Esophagus squamous epithelium (tissue), 5 donors: ENCODE results near the gene CALHM5. TPM values are rescaled to one million over a fixed set of nuclear protein-coding genes. Genes with fewer than 3 reads are reported as not detected.
A peak's percentile ranks its signal among the peaks of the same experiment; 100 is the strongest.

Experiments used
- DNase-seq: peaks from one replicate; lab custom pipeline; 2025; lab: John Stamatoyannopoulos, UW
- H3K27ac ChIP-seq, 4 donors: fragments of 200-600 bp; sonication (generic); one replicate each; pipeline ENCODE4 v1.5.1; 2016 to 2019; ENCODE audit warnings: mild to moderate bottlenecking in 1 of 4
- H3K27me3 ChIP-seq, 4 donors: fragments of 200-600 bp; sonication (generic); 1 replicate in 3 of 4; 2 replicates in 1 of 4; pipeline versions ENCODE4 v1.5.1 to v1.6.0; 2017 to 2021; ENCODE audit warnings: antibody characterized with exemption in 1 of 4
- H3K36me3 ChIP-seq, 3 donors: fragments of 200-600 bp; sonication (generic); one replicate each; pipeline ENCODE4 v1.5.1; 2016 to 2019
- H3K4me1 ChIP-seq, 3 donors: fragments of 200-600 bp; sonication (generic); one replicate each; pipeline ENCODE4 v1.5.1; 2017 to 2019
- H3K4me3 ChIP-seq, 4 donors: fragments of 200-600 bp; sonication (generic); 1 replicate in 3 of 4; 2 replicates in 1 of 4; pipeline ENCODE4 v1.5.1; 2016 to 2019; ENCODE audit warnings: mild to moderate bottlenecking in 2 of 4, moderate library complexity in 1 of 4
- H3K9me3 ChIP-seq, 3 donors: fragments of 200-600 bp; sonication (generic); one replicate each; pipeline ENCODE4 v1.5.1; 2016 to 2019
- POLR2A ChIP-seq, 4 donors: fragments of 450-650 bp; IDR thresholded peaks; one replicate each; pipeline ENCODE4 v1.6.1; 2017; ENCODE audit warnings: antibody characterized with exemption in 4 of 4, mild to moderate bottlenecking in 4 of 4, moderate library complexity in 3 of 4
- WGBS, 2 donors: methylation state at CpG; one replicate each; pipeline ENCODE4 v1.1.5; 2018; 5-methylcytosine and 5-hydroxymethylcytosine counted together
- intact Hi-C: fragments of 100-400 bp; cut with DNase I; formaldehyde crosslinking; loops from one replicate; pipeline ENCODE4 v1.15.0; 2022
- total RNA-seq, 4 donors: library from RNA; depleted of rRNA; stranded (reverse); fragments of >200 nt; gene quantifications; one replicate each; pipeline ENCODE4 v1.1.0, GENCODE V29; 2016
- TF ChIP-seq, protein P1 (sequence below), 6 experiments: fragments of 450-650 bp in 4 of 6; fragments of 200-600 bp in 2 of 6; sonication (generic) in 2 of 6; IDR thresholded peaks; one replicate each; pipeline ENCODE4 v1.5.1; 2016 to 2019; ENCODE audit warnings: antibody characterized with exemption in 6 of 6, mild to moderate bottlenecking in 4 of 6, moderate library complexity in 4 of 6
- donor health status: DM: yes; HTN: yes; CAD: no.

CALHM5 gene
- total RNA-seq, 4 donors from 2014 or later, result 0.04 to 1.7 (median 0.56) TPM

GRCh38 chr6:116514111-116514510, 2.7 kb downstream of the CALHM5 start:
- Histone ChIP-seq H3K9me3 (no peaks in the 10 kb centered on the region), H3K27me3 (no peaks in the 10 kb centered on the region), H3K36me3 (peaks cover 0 to 4% (median 0%) of the 10 kb centered on the region in 3 donors), H3K27ac (no peak overlapping the region), H3K4me3 (peak overlapping the region in 1 of 4 donors; percentile 60), H3K4me1 (peaks cover 0 to 10% (median 0%) of the 10 kb centered on the region in 3 donors)
- no peak for DNase-seq
- 81 to 87% methylated on average over 4 of the region's 4 CpGs for WGBS, 2 donors
- intact Hi-C loops, result no loop called here
- TF ChIP-seq POLR2A (IDR thresholded peaks at IDR 0.05), result no peak
- TF ChIP-seq, protein P1, sequence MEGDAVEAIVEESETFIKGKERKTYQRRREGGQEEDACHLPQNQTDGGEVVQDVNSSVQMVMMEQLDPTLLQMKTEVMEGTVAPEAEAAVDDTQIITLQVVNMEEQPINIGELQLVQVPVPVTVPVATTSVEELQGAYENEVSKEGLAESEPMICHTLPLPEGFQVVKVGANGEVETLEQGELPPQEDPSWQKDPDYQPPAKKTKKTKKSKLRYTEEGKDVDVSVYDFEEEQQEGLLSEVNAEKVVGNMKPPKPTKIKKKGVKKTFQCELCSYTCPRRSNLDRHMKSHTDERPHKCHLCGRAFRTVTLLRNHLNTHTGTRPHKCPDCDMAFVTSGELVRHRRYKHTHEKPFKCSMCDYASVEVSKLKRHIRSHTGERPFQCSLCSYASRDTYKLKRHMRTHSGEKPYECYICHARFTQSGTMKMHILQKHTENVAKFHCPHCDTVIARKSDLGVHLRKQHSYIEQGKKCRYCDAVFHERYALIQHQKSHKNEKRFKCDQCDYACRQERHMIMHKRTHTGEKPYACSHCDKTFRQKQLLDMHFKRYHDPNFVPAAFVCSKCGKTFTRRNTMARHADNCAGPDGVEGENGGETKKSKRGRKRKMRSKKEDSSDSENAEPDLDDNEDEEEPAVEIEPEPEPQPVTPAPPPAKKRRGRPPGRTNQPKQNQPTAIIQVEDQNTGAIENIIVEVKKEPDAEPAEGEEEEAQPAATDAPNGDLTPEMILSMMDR (IDR thresholded peaks at IDR 0.05), result no peak

DNA sequence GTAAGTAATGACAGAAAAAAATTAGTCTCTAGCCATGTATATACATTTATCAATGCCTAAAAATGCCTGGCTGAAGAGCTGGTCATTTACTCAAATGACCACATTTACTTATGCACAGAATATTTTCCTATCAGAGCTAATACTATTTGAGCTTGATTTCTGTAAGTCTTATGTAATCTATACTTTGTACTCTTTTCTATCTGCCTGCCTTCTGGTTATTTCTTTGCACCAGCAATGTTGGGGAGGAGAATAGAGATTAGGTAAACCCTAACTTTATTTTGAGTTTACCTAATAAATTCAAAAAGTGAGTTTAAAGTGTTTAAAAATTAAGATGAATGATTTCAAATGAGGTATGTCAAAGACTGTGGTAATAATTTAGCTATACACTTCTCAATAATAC, 3.7 kb downstream of the CALHM5 start:
- intact Hi-C loops, result no loop called here
- peaks cover 0 to 4% (median 0%) of the 10 kb centered on the region in 3 donors for H3K36me3 ChIP-seq

GRCh38 chr6:116518621-116519368, 7.4 kb downstream of the CALHM5 start:
- TF ChIP-seq, protein P1 (IDR thresholded peaks at IDR 0.05), result no peak
- no peak for TF ChIP-seq POLR2A (IDR thresholded peaks at IDR 0.05)
- no peaks in the 10 kb centered on the region for H3K9me3 ChIP-seq
- no peak overlapping the region for H3K27ac ChIP-seq
- H3K36me3 ChIP-seq, result peaks cover 0 to 4% (median 0%) of the 10 kb centered on the region in 3 donors
- intact Hi-C loops, result no loop called here
- no peaks in the 10 kb centered on the region for H3K27me3 ChIP-seq
- H3K4me3 ChIP-seq, result no peak overlapping the region
- WGBS, 2 donors, result 79 to 80% methylated on average over 4 of the region's 4 CpGs
- no peaks in the 10 kb centered on the region for H3K4me1 ChIP-seq
- no peak for DNase-seq

More for the DNA sequence above, 3.7 kb downstream of the CALHM5 start:
- no peak for TF ChIP-seq POLR2A (IDR thresholded peaks at IDR 0.05)
- H3K9me3 ChIP-seq, result no peaks in the 10 kb centered on the region
- H3K4me1 ChIP-seq, result peaks cover 0 to 10% (median 0%) of the 10 kb centered on the region in 3 donors
- H3K4me3 ChIP-seq, result no peak overlapping the region
- H3K27ac ChIP-seq, result no peak overlapping the region
- H3K27me3 ChIP-seq, result no peaks in the 10 kb centered on the region
- no peak for DNase-seq

DNA sequence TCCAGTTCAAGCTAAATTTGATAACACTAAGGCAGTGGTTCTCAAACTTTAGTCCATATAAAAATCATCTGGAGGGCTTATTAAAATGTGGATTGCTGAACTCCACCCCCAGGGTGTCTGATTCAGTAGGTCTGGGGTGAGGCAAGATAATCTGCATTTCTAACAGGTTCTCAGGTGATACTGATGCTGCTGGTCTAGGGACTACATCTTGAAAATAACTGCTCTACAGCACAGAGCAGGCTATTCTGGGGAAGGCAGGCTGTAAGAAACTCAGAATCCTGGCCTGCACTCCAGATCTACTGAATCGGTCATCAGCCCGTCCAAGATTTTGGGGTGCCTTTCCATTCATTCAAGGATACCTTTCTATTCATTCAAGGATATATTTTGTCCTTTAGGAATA, 11.5 kb downstream of the CALHM5 start:
- no peak overlapping the region for H3K27ac ChIP-seq
- TF ChIP-seq POLR2A (IDR thresholded peaks at IDR 0.05), result no peak
- TF ChIP-seq, protein P1 (IDR thresholded peaks at IDR 0.05), result no peak
- 88 to 92% methylated on average over 2 of the region's 2 CpGs for WGBS, 2 donors
- H3K4me1 ChIP-seq, result peaks cover 0 to 7% (median 0%) of the 10 kb centered on the region in 3 donors
- no peaks in the 10 kb centered on the region for H3K9me3 ChIP-seq
- DNase-seq, result no peak
- intact Hi-C loops, result no loop called here
- H3K36me3 ChIP-seq, result no peaks in the 10 kb centered on the region
- no peaks in the 10 kb centered on the region for H3K27me3 ChIP-seq
- H3K4me3 ChIP-seq, result no peak overlapping the region

- peaks cover 0 to 19% (median 0%) of the 10 kb centered on the region in 3 donors for H3K4me1 ChIP-seq
- no peak overlapping the region for H3K27ac ChIP-seq
- WGBS, 2 donors, result 55 to 89% methylated on average over 2 of the region's 2 CpGs
- TF ChIP-seq POLR2A (IDR thresholded peaks at IDR 0.05), result no peak
- TF ChIP-seq, protein P1 (IDR thresholded peaks at IDR 0.05), result no peak
- H3K4me3 ChIP-seq, result no peak overlapping the region
- no peaks in the 10 kb centered on the region for H3K9me3 ChIP-seq
- DNase-seq, result no peak
- H3K36me3 ChIP-seq, result no peaks in the 10 kb centered on the region
- no peaks in the 10 kb centered on the region for H3K27me3 ChIP-seq
- intact Hi-C loops, result no loop called here
Measured at GRCh38 chr6:116524236-116524635, 12.8 kb downstream of the CALHM5 start.
